DLD1 (cell line): Measurements from ENCODE around the gene LAMA4.

ENCODE experiments used
- in situ Hi-C: cut with HindIII; loops from 2 replicates; pipeline ENCODE4 v1.10.0; 2017; ENCODE audit warnings: low sequenced_read_pairs

The LAMA4 gene

DNA sequence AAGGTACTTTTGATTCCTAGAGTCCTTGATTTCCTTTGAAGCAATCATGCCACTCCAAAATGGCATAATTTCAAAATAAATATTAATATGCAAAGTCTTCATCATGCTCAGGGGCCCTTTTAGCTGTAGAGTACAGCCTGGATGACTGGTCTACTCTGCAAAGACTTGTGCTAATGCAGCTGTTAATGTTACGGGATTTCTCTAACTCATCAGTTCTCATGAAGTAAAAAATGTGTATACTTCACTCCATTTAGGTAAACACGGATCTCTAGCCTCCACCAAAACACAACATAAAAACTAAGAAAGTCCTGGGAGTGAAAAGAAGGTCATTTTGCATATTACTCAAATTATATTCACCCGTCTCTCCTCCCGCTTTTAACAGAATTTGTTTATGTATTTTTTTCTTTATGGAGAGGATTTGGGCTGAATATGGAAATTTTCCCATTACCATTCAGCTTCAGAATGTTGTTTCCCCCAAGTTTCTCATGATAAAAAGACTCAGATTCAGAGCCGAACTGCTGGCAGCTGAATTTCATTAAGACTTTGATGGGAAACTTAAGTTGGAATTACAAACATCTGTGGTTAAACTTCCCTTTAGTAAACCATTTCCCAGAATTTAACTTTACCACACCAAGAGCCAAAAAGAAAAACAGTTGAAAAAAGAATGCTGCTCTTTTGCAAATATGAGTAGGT is 8.7 kb downstream of the LAMA4 start:
- in situ Hi-C loops, result no loop called here

DNA sequence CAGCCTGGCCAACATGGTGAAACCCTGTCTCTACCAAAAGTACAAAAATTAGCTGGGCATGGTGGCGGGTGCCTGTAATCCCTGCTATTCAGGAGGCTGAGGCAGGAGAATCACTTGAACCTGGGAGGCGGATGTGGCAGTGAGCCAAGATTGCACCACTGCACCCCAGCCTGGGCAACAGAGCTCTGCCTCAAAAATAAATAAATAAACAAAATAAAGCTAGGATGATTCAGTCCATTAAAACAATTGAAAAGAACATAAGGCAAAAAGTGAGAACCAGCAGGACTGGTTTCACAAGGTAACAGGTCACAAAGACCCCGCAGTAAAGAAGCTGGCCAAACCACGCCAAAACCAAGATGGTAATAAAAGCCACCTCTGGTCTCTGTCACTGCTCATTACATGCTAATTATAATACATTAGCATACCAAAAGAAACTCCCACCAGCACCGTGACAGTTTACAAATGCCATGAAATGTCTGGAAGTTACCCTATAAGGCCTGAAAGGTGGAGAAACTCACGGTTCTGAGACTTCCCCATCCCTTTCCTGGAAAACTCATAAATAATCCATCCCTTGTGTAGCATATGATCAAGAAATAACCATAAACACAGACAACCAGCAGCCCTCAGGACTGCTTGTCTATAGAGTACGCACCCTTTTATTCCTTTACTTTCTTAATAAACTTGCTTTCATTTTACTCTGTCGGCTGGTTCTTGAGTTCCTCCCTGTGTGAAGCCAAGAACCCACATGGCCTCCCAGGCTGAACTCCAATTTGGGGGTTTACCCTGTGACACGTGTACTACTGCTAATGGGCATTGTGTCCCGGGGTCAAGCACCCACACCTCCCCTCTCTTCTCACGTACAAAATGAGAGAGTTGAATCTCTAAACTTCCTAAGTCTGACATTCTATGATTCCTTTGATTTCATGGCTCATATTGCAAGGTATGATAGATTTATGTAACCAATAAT is 10.2 kb downstream of the LAMA4 start:
- in situ Hi-C loops, result no loop called here

DNA sequence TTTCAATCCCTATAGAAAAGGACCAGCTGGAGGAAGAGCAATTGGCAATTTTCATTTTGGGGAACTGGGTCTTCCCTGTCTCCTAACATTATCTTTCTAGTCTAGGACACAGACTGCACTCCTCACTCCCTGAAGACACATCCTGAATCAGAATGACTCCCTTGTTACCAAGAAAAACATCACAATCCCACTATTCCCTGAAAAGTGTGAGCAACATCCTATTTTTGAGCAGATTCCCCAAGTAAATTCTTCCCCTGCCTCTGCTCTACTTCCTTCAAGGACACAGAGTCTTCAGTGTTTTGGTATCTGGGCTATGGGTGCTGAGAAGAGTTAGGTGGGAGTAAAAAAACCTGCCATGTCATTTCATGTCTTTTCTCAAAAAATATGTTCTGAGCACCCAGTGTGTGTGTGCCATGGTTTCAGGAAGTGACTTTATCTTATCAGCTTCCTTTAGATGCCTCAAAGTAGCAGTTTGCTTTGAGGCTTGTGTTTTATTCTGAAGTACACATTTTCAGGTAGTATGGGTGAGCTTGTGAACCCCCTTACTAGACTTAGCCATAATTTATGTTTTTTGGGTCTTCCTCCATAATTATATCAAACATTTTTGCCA is 12.4 kb downstream of the LAMA4 start:
- in situ Hi-C loops, result no loop called here

DNA sequence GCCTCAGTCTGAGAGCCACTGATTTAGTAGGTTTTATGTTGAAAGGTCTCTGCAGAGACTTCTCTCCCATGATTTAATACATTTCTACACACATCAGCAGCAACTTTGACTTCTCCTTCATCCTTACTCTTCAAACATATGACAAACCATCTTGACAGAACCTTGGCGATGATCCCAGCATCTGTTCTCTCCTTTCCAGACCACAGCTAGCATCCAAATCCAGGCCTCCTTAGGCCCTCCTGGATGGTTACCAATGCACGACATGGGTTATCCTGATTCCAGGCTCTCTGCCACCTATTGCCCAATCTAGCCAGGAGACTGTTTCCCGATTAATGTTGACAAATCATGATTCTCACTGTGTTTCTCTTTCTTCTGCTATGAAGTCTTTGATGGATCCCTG is 16.8 kb downstream of the LAMA4 start:
- in situ Hi-C loops, result no loop called here

DNA sequence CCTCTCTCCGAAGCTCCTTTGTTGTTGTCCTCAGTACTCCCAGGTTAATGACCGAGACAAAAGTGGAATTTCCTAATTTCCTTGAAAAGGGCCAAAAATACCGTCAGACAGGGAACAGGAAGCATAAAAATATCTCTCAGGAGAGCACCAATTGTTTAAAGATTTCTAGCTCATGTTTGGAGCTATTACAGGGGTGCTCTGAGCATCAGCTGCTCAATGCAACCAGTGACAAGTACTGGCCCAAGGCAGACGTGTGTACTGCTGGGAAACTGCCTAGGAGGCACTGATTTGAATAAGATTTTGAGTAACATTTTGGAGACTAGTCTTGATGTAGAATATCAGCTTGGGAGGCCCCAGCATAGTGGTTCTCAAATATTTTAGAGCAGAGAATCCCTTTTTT is 17.3 kb downstream of the LAMA4 start:
- in situ Hi-C loops, result no loop called here

DNA sequence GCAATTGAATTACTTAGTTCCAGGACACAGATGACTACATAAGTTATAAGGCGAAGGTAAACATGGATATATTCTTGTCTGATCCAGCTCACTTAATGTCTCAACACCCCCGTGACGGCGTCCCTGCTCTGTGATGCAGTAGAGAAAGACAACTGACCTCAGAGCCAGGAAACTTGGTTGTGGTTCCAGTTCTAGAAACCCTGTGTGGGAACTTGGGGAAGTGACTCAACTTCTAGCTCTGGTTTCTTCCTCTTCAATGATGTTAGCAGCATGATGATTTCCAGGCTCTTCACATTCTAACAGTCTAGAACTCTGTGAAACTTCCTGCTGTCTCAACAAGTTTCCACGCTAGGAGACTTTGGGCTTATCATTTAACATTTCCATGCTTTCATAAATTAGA is 18.4 kb downstream of the LAMA4 start:
- in situ Hi-C loops, result no loop called here

DNA sequence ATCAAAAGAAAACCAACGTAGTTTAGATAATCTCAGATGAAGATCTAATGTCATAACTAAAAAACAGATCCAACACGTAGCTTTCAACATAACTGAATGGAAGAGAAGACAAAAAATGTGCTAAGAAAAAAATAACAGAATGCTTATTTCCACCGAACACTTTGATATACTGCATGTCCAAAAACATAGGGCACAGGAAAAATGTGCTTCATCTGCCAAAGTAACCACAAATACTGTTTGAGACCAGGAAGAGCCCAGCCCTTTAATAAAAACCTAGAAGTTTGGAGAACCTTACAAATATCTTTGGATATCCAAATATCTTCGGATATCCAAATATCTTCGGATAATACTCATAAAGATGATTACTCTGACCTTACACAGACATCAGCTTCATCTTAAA is 19.8 kb downstream of the LAMA4 start:
- in situ Hi-C loops, result no loop called here

DNA sequence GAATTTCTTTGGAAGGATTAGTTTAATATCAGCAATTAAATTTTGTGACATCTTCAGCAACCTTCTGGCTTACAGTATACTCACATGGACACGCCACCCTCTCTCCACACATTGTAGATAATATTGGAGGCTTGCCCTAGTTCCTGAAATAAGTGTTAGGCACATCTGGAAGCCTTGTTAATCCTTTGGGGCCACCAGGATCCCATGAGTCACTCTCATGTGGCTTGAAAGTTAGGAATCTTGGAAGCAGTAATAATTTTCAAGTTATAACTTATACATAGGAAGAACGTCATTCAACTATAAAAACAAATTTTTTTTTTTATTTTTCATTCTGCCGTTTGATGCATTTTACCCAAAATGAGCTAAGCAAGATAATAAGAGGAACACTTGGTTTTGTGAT is 20.5 kb downstream of the LAMA4 start:
- in situ Hi-C loops, result no loop called here

DNA sequence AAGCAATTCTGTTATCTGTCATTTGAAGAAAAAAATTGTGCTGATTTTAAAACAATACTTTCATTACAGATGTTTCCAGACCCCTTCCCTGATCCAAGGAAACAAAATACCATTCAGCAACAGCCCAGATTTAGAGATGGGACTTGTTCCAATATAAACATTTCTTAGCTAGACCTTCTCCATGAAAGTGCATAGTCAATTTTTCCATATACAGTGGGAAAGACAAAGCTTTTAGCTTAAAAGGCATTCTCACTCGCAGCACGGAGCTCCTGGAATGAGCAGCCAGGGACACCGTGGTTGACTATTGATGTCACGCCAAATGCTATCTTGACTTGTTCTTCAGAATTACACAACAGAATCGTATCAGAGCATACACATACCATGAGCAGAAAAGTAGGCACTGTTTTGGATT is 21.5 kb downstream of the LAMA4 start:
- in situ Hi-C loops, result no loop called here

DNA sequence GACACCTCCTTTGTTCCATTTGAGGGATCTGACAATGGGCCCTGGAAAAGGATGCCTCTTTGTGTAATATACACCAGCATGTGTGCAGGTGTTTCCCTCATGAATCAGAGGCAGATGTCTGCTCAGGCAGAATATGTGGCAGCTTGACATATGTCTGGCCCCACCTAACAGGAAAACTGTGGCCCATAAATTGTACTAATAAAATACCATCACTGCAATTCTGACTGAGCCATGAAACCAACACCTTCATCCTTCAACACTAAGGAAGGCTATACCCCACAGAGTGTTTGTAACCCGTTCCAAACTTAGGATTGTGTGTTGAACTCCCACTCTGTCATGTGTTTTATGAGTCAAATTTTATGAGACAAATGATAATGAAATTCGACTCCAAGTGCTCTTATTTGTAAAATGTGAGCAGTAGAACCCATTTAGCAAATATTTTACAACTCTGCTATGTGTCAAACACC is 22.7 kb downstream of the LAMA4 start:
- in situ Hi-C loops, result no loop called here

DNA sequence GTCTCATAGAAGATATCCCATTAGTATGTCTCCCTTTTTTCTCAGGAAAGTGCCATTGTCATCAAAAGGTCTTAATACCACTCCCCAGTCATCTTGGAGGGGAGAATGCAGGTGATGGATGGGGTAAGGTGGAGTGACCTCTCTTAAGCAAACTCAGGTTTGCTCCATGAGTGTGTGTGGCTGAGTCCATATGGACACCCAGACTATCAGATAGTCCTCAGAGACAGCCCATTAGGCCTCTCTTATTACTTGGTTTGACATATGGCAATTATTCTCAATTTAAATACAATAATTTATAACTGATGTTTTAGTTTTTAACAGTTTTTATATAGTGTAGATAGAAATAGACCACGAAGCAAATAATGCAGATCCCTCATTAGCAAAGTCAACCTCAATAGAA is 23.2 kb downstream of the LAMA4 start:
- in situ Hi-C loops, result no loop called here

DNA sequence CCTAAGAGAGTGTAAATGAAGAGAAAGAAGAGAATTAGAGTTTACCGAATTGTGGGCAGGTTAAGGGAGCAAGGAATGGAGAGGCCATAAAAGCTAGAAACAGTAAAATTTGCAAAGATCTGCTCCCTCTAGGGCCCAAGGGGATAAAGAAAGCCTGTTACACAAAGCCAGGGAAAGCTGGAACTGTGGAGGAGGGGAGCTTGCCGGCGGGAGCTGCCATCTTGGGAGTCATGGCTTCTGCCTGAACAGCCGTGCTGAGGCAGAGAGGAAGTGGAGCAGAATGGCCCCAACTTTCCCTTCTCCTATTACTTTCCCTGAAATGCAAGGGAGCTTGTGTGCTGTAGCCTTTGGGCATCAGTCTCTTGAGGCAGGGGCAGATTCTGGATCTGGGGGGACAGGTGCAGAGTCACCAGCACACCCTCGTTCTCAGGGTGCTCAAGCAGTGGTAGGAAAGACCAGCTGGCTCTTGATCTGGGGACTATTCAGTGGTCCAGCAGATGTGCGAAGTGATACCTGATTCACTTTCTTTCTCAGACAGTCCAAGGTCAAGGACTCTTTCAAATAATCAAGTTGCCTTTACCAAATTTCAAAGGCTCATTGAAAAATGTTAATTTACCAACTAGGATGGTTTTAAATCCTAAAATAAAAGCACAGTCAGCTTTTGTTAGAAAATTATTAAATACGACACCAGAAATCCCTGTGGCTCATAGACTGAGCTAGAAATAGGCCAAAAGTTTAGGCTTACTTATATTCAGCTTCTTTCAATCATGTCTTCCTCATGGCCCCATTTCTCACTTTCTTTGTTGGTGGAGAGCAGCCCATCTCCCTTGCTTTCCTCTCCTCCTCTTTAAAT is 25.7 kb downstream of the LAMA4 start:
- in situ Hi-C loops, result no loop called here

DNA sequence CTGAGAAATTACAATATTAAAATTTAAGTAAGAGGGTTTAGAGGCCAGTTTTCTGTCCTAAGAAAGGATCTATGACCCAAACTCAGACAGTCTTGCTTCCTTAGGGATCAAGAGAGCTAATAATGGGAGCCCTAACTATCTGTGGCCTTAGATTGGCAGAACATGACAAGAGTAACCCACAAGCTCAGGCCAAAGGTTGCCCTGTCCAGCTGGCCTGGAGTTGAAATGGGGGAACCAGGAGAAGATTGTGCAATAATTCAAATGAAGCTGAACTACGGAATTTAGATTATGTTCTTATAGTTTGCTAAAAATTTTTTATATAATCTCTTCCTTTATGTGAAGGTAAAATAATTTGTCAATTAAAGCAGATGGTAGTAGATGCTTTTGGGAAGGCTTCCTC is 26.4 kb downstream of the LAMA4 start:
- in situ Hi-C loops, result no loop called here

DNA sequence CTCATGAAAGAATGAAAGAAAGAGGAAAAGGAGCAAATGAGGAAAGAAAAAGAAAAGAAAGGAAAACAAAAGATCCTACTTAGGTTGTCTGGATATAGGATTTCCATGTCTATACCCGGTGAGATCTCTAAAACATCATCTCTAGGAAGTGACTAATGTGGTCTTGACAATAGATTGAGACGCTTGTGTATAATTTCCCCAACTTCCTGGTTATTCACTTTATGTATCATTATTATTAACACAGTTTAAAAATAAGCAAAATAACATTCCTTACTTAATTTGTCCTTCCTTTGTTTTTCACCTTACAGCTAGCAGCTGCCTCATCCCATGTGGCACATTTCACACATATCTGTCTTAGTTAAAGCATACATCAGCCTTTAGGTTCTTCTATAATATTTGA is 27.0 kb downstream of the LAMA4 start:
- in situ Hi-C loops, result no loop called here

DNA sequence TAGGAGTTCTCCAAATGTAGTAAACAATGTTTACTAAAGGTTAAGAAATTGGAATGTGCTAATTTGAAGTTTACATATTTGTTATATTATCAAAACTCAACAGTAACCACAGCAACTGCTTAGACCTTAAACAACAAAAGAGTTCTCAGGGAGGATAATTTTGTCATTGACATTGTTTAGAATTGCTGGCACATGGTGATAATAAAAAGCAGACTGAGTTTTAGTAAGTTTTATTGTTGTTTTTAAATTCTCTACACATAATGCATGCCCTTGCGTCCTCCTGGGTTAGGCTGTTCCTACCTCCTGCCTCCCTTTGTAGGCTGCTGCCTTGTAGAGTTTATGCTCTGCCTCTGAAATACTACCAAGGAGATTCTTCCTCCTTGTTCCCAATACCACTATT is 28.7 kb downstream of the LAMA4 start:
- in situ Hi-C loops, result no loop called here

DNA sequence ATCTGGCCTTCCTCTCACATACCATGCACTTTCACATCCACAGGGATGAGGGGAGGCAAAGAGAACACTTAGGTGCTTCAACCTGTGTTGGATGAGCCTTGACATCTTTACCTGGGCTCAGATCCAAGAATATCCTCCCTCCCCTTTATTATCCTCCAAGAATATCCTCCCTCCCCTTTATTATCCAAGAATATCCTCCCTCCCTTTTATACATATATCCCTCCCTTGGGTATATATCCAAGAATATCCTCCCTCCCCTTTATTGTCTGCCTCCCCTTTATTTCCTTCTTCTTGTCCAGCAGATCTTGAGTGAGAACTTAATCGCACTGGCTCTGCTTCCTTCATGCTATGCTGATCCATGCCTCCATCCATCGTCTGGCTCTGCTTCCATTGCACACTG is 30.3 kb downstream of the LAMA4 start:
- in situ Hi-C loops, result no loop called here

DNA sequence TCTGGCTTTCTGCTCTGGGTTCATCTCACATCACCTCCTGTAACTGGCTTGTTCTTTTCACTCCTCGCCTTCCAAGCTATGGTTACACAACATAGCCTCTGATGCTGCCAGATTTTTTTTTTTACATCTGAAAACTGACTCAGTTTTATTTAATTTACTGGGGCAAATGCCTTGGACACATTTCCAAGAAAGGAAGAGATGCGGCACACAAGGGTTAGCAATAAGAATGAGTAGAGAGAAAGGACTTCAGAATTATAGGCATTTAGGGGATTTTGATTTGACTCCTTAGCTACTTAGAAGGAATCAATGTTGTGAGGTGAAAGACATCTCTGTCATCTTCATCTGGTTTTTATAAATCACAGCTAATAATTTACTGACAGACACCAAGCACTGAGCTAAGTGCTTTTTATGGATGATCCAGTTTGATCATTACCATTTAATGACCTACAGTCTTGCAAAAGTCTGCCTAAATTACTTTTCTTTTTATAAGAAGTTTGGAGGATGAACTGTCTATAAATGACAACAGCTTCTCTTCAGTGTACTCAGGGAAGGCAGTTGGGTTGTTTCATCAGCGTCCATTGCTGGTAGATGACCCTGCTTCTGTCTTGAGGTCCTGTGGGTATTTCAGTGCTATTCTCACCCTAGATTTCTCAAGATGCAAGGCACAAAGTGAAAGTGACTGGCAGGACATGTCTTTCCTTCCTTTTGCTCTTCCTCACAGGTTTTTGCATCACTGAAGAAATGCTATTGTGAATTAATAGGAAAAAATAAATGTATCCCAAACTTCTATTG is 31.1 kb downstream of the LAMA4 start:
- in situ Hi-C loops, result no loop called here

DNA sequence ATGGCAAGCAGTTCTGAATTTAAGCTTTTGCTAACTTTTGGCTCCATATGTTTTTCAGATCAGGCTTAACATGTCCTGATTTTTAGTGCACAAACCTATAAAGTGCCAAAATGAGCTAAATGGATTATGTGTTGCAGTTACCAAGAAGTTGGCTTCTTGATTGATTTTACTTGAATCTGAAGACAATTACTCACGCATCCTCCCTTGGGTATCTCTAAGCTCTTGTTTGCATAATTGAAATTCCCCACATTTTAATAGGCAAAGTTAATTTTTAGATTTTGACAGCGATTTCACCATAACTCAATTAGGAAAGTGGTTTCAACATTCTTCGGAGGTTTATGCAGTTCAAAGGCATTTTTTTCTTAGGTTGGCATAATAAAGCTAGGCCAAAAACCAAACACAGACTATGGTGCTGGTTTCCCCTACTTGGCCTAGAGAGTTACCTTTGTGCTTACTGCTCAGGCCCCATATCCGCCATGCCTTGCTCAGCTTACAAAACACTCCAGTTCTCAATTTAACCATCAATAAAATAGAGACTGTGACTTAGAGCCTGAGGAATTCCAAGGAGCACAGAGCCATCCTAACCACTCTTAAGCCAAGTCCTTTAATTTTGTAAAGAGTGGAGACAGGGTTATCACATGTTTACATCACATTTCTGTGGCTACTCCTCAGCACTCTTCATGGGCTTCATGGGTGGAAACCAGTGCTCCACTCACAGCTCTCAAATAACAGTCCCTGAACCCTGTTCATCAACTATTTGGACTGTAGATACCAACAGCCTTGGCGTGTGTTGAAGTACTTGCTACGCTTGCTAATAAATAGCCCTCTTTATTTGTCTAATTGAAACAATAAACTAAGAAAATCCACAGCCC is 32.1 kb downstream of the LAMA4 start:
- in situ Hi-C loops, result no loop called here

DNA sequence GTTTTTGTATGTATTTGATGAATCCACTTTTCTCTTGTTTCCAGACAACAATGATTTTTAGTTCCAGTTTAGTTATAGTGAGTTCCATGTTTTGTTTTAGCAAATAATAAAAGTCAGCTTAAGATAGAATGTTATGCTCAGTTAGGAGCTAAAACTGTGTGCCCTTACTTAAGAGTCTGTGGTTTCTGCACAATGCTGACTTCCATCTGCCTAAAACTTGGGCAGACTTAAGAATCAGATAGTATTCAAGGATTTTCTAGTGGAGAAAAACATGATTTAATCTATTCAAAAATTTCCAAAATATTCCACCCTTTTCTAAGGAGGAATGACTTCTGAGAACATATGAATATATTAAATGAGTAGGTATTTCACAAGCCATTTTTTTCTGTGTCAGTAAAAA is 32.8 kb downstream of the LAMA4 start:
- in situ Hi-C loops, result no loop called here
